Inflammatory macrophage treated with lipopolysaccharide for 4 hours (primary cell): ENCODE data around the gene IL16.
"Not testable (repeated sequence)": the region's sequence is repeated elsewhere in the genome, so short reads cannot be mapped to it uniquely, and the experiment has no call there.

Experiments used
- DNase-seq: peaks from one replicate; pipeline ENCODE4 v3.0.0-alpha.2; 2020

The IL16 gene

DNA sequence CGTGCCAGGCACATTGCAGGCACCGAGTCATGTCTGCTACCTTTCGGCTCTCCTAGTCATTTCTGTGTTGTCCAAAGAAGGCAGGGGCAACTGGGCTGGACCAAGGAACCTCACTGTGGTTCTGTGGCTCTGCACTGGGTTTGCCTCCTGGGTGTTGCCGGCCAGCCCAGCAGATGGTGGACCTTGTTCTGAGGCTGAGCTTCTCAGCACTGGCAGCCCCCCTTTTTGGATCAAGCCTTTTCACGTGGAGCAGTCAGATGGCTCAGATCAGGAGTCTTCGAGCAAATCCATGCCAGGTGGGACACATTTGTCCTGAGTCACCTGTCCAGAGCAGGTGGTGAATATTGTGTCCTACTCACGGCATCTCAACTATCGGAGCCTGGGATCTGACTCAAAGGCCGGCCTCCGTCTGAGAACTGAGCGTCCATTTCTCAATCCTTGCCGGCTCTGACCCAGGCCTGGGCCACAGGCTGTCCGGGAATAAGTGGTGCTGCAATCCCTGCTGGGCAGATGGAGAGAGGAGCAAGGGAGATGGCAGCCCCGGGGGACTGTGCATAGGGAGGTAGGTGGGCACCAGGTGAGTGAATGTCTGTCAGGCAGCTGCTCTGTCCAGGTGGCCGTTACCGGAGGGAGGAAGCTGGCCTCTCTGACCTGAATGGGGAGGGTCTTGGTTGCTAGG is at the start of gene IL16:
Gene IL16, plus strand, starts transcription at position 304 of the 679 bp plus-strand sequence. CDS start 28,521 bp downstream, outside the sequence.
- no peak for DNase-seq

DNA sequence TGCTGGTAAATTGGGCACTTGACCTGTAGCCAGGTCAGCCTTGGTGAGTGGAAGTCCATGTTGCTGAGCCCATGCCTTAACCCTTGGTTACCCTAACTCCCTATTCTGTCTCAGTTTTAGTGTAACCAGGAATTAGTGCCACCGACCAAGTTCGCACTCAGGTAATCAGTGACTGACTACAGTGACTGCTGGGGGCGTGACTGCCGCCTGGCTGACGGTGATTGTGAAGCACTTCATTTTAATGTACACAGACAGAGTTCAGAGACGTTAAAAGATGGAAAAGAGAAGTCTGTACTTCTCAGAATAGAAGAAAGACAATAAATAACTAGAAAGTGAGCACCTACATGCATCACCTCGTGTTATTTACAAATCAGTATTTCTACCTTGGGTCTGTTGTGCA is 45.3 kb upstream of the IL16 start:
- no peak for DNase-seq

DNA sequence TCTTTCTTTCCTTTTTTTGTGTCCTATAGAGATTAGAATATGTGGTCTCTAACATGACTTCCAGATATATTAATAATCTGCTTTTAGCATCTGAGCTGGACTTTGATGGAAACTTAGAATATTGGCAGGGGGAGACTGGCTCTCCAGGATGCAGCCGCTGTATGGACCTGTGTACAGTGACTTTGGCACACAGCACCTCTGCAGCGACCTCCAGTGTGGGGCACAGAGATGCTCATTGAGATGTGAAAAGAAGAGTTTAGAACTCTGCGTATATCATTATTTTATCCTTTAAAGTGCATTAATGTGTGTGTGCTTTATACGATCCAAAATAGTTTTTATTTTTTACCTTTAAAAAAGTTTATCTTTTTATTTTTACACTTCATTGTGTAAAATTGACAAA is 44.3 kb upstream of the IL16 start:
- no peak for DNase-seq

GRCh38 chr15:81152799-81153198 is 43.9 kb upstream of the IL16 start:
- no peak for DNase-seq

- peak; percentile 84 for DNase-seq
Measured at GRCh38 chr15:81155375-81156218, 41.1 kb upstream of the IL16 start.

GRCh38 chr15:81156324-81156723 is 40.4 kb upstream of the IL16 start:
- DNase-seq = no peak

DNA sequence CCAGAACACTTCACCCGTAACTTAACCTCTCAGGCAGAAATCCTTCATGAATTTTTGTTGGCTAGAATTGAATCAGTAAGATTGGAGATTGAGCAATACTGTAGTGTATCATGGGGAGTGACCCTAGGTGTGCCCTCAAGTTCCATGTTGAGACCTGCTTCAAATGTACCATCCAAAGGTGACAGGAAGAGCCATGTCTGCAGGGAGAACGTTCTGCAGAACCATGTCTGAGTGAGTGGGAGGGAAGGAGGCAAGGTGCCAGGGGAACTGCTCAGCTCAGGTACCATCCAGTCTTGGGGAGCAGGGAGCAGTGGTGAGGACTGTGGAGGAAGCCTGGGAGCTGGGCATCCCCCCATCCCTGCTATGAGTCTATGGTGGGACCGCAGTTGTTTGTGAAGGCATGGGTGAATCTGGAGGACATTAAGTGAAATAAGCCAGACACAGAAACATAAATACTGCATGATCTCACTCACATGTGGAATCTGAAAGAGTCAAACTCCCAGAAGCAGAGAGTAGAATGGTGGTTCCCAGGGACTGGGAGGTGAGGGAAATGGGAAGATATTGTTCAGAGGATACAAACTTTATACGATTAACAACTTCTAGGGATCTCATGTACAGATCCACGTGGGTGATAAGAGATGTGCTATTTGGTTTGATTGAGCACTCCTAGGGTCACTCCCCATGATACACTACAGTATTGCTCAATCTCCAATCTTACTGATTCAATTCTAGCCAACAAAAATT is 39.3 kb upstream of the IL16 start:
- no peak for DNase-seq

DNA sequence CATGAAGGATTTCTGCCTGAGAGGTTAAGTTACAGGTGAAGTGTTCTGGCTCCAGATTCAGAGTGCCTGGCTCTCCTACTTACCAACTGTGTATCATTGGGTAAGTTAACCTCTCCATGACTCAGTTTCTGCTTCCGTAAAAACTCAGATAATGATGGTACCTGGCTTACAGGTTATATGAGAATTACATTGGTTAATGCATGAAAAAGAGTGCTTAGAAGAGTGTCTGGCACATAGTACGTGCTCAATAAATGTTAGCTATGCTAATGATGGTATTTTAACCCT is 38.8 kb upstream of the IL16 start:
- DNase-seq = no peak

DNA sequence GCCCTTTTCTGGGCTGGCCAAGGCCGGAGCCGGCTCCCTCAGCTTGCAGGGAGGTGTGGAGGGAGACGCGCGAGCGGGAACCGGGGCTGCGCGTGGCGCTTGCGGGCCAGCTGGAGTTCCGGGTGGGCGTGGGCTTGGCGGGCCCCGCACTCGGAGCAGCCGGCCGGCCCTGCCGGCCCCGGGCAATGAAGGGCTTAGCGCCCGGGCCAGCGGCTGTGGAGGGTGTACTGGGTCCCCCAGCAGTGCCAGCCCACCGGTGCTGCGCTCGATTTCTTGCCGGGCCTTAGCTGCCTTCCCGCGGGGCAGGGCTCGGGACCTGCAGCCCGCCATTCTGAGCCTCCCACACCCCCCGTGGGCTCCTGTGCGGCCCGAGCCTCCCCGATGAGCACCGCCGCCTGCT is 38.1 kb upstream of the IL16 start:
- DNase-seq = not testable (repeated sequence)

DNA sequence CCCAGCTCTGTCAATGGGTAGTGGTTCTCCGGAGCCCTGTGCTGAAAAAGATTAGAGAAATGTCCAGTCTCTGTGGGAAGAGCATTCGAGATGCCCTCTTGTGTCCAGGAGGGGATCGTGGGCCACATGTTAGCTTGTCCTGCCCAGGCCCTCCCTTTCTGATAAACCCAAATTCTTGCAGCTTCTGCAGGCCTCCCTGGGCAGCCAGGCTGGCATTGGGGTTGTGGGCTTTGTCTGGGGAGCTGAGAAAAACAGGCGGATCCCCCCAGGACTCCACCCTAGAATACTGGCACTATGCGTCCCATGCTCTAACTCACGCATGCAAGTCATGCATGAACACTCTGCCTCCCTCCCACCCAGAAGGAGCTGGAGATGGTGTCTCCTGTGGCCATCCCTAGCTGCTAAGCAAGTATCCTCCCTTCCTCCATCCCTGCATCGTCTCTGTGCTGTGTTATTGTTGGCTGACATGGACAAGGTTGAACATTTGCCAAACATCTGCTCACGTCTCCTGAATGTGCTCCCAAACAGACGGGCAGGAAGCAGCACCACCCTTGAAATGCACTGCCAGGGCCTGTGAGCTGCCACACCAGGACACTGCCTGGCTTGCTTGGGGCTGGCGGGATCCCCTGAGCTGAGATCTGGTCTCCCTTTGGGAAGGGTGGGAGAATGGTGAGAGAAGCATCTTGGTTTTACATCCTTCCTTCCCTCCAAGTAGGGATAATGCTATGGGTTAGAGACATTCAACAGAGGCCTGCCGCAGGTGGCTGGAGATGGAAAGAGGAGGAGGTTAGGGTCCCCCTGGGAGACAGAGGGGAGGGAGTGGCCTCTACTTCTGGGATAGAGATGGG is 36.1 kb upstream of the IL16 start:
- no peak for DNase-seq

GRCh38 chr15:81161160-81161673 is 35.5 kb upstream of the IL16 start:
- DNase-seq = peak; percentile 22

- DNase-seq = no peak
Measured at GRCh38 chr15:81161851-81162250, 34.8 kb upstream of the IL16 start.

DNA sequence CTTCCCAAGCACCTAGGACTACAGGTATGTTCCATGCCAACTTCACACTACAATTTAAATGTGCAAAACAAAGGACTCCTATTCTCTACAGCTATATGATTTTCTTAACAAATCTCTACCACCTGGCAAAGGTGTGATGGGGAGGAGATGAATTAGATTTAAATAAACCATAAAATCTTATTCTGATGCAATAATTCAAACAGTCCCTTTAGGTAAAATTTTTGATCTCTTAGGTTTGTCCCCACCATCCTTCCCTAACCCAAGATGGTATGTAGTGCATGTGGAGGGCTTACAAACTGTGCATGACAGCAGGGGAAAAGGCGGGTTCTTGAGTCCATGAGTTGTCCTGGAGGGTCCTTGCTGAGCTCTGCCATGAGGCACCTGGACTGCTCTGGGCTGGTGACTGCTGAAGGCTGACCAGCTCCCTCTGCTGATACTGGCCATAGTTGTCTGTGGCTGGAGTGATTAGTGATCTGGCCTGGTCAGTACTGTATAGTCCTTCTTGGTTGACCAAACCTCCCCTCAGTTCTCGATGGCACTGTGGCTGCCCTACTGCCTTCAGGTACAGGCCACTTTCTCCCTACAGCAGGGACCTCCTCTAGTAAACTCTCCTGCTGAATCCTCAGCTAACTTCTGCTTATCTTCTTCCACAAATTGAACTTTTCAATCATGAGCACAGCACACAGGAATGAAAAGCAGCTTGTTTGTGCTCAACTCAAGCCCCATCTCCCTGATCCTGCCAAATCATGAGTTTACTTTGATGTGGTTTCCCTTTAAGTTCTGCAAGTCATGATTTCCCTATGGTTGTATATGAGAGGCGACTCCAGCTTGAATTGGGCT is 32.5 kb upstream of the IL16 start:
- no peak for DNase-seq

DNA sequence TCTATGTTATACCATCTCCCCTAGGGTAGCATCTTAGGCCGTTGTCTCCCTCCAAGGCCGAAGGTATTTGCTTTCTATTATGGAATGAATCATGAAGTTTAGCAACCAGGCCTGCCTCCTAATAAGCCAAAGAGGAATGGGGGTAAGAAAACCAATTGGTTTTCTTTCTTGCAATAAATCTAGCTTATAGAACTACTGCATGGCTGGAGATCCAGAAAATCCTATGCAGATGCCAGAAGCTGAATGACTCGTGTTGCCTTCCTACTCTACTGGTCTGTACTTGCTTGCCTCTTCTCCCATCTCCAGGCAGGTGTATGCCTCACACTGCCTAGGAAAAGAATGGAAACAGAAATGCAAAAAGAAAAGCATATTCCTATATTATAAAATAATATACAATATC is 31.1 kb upstream of the IL16 start:
- no peak for DNase-seq

GRCh38 chr15:81166636-81167305 is 29.9 kb upstream of the IL16 start:
- DNase-seq = no peak

DNA sequence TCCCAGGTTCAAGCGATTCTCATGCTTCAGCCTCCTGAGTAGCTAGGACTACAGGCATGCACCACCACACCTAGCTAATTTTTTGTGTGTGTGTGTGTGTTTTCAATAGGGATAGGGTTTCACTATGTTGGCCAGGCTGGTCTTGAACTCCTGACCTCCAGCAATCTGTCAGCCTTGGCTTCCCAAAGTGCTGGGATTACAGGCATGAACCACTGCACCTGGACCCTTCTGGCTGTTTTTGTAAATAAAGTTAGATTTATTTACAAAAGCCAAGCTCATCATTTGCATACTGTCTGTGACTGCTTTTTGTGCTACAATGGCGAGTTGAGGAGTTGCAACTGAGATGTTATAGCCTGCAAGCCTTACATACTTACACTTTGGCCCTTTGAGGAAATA is 28.6 kb upstream of the IL16 start:
- DNase-seq = no peak

DNA sequence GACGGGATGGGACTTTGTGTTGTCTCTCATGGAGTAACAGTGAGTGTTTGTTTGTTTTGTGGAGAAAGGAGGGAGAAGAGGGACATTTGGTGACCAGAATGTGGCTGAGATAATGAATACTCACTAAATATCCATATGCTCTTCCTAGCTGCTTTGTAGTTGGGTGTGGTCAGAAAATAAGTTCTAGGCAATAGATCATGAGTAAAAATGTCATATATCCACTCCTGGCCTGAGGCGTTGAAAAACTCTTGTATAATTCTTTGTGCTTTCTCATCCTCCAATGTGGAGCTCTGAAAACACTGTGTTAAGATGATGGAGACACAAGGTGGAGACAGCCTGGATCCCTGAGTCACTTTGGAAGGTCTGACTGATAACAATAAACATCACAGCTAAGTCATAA is 28.0 kb upstream of the IL16 start:
- no peak for DNase-seq

- no peak for DNase-seq
Measured at GRCh38 chr15:81170511-81170910, 26.2 kb upstream of the IL16 start.

DNA sequence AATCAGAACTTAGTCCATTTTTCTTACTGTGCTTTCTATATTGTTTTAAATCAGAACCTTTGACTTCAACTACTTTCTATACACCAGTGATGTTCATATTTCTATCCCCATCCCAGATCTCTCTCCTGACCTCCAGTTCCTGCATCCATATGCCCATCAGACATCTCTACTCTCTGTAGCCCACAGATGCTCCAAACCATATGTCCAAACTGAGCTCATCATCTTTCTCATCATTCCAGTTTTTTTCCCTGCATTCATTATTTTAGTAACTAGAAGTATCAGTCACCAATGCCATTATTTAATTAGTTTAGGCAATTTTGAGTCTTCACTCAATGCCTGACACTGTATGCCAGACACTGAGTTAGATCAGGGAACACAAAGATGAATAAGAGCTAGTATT is 25.4 kb upstream of the IL16 start:
- no peak for DNase-seq

DNA sequence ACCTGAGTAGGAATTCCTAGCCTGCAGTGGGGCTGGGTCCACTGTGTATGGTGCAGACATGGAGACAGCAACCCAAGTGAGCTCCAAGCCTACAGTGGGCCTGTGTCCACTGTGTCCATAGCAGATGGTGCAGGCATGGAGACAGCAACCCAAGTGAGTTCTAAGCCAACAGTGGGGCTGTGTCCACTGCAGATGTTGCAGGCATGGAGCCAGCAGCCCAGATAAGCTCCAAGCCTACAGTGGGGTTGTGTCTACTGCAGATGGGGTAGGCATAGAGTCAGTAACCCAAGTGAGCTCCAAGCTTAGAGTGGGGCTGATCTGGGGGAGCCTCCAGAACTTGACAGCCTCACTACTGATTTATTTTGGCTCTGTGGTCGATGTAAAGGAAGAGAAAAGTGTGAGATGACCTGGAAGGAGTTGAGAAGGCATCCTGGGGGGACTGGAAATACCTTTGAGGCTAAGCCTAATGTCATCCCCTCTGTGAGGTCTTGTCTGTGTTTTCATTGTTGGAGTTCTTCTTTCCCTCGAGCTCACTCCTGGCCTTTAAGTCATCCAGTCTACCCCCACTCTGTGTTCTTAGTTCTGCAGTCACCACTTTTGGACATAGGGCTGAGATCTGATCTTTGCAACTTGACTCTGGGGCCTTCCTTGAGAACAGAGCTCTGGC is 22.4 kb upstream of the IL16 start:
- DNase-seq = no peak
